ENCODE measurements around the gene NELL2.

- TF ChIP-seq CTCF (IDR thresholded peaks at IDR 0.05) = no peak
- TF ChIP-seq RARB (CRISPR knock-in tag; IDR thresholded peaks at IDR 0.05) = no peak
- no peak for TF ChIP-seq RAD21 (conservative IDR thresholded peaks at IDR 0.05 in 1 of 2, IDR thresholded peaks at IDR 0.05 in 1 of 2)
- no peak for TF ChIP-seq ESRRA (IDR thresholded peaks at IDR 0.05; ENCODE audit: borderline replicate concordance, low read length)
- no peak for TF ChIP-seq RFX5 (IDR thresholded peaks at IDR 0.05)
- no peak for TF ChIP-seq POLR2A (IDR thresholded peaks at IDR 0.05; ENCODE audit: low read length)
- no peak for TF ChIP-seq JUN (IDR thresholded peaks at IDR 0.05)
- TF ChIP-seq CEBPB (IDR thresholded peaks at IDR 0.05) = no peak
- no peak for TF ChIP-seq EP300 (IDR thresholded peaks at IDR 0.05)
Observed at GRCh38 chr12:44618946-44619345, 257.2 kb downstream of the NELL2 start.

Data from A549 (cell line).